ENCODE results near the gene FBXL13. TPM values are rescaled to one million over a fixed set of nuclear protein-coding genes. Genes with fewer than 3 reads are reported as not detected.
A peak's percentile ranks its signal among the peaks of the same experiment; 100 is the strongest.

The FBXL13 gene
- total and polyA plus RNA-seq, 8 donors: 0.42 to 2.4 (median 1.4) TPM

DNA sequence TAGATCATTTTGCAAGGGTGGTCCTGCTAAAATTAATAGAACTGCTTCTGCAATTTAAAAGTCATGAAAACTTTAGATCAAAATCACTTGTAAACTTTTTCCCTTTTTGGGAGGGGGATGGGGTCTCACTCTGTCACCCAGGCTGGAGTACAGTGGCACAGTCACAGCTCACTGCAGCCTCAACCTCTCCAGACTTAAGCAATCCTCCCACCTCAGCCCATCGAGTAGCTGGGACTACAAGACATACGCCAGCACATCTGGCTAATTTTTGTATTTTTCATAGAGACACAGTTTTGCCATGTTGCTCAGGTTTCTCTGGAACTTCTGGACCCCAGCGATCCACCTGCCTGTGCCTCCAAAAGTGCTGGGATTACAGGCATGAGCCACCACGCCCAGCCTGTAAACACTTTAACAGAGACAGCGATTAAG, 82.1 kb downstream of the FBXL13 start:
- H3K27me3 ChIP-seq: no peaks in the 10 kb centered on the region
- H3K4me3 ChIP-seq: no peak overlapping the region
- no peaks in the 10 kb centered on the region for H3K36me3 ChIP-seq
- H3K4me1 ChIP-seq: peaks cover 9 to 35% (median 27%) of the 10 kb centered on the region in 3 donors
- H3K27ac ChIP-seq: peak overlapping the region in 3 of 4 donors; percentile 40 to 88 (median 67)
- intact Hi-C loops (cut with DNase I): no loop called here
- DNase-seq: no peak
- FAIRE-seq: no peak
- no peak for TF ChIP-seq CTCF (IDR thresholded peaks at IDR 0.05)
- no peak for ATAC-seq
- 87 to 88% methylated on average over 5 of the region's 5 CpGs for WGBS, 2 donors
- no peaks in the 10 kb centered on the region for H3K9me3 ChIP-seq

DNA sequence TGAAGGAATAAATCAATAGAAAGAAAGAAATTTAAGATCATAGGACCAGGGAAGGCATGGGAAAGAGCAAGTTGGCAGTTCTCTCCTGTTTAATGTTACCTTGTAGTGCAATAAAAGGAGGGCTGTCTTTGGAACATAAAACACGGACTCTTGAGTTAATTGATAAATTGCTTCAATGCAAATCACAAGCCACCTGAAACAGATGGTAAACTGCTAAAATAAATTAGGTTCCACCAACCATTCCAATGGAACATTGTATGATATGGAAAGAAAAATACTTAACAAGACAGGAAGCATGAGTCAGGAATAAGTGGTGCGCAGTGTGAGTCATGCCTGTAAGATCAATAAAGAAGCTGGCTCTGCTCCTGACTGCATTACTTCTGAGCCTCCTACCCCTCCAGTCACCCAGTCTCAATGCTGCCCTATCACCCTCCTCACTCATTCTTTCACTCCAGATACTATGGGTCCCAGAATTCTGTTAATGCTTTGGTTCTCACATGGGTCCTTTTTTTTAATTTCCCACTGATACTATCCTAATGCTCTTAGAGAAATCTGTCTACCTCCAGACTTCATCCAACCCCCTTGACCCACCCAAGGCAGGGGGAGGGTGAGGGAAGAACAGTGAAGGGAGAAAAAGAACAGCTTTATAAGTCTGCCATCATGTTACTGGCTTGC, 82.9 kb downstream of the FBXL13 start:
- no peaks in the 10 kb centered on the region for H3K9me3 ChIP-seq
- H3K27ac ChIP-seq: peak overlapping the region in 2 of 4 donors; percentile 67 to 88
- ATAC-seq: peak; percentile 80 to 93 (median 86)
- H3K4me3 ChIP-seq: no peak overlapping the region
- intact Hi-C loops (cut with DNase I): no loop called here
- peaks cover 9 to 35% (median 27%) of the 10 kb centered on the region in 3 donors for H3K4me1 ChIP-seq
- TF ChIP-seq CTCF (IDR thresholded peaks at IDR 0.05): no peak
- peak in 3 of 6 donors; percentile 45 to 73 (median 63) for DNase-seq
- WGBS, 2 donors: 24% methylated on average over 2 of the region's 2 CpGs
- no peak for FAIRE-seq
- no peaks in the 10 kb centered on the region for H3K36me3 ChIP-seq
- H3K27me3 ChIP-seq: no peaks in the 10 kb centered on the region

DNA sequence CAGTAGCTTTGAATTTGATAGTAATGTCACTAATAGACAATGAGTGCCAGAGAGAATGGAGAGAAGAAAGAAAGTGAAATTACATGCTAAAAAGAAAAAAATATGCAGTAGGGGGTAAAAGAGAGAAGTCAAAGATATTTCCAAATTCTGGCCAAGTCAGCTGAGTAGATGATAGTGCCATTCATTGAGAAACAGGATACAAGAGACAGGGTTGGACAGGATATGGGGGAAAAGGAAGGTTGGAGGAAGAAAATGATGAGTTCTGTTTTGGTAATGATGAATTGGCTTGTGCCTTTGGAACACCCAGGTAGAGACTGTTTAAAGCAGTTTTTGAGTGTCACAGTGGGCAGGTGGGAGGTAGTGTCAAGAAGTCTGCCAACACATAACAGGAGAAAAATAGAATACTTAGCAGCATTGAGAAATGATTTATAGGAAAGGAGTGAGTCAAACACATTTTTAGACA, 83.5 kb downstream of the FBXL13 start:
- no peak for ATAC-seq
- intact Hi-C loops (cut with DNase I): no loop called here
- Histone ChIP-seq H3K27ac (peak overlapping the region in 3 of 4 donors; percentile 2 to 88 (median 67)), H3K9me3 (no peaks in the 10 kb centered on the region), H3K36me3 (no peaks in the 10 kb centered on the region), H3K4me1 (peaks cover 9 to 35% (median 27%) of the 10 kb centered on the region in 3 donors), H3K27me3 (no peaks in the 10 kb centered on the region), H3K4me3 (no peak overlapping the region)
- no peak for FAIRE-seq
- DNase-seq: no peak
- TF ChIP-seq CTCF (IDR thresholded peaks at IDR 0.05): no peak

DNA sequence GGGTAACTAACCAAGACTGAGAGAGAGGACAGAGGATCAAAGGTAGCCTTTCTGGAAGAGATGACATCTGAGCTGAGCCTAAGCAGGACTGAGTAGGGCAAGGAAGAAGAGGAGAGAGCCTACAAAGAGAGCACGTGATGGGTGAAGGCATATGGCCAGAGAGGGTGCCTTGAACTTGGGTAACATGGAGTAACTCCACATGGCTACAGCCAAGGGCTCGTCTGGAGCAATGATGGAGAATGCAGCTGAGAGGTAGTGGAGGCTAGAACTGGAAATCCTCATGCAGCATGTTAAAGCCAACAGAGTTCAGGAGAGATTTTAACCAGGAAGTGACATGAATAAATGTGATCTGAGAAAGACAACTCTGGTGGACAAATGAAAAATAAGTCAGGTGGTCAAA, 84.0 kb downstream of the FBXL13 start:
- intact Hi-C loops (cut with DNase I): no loop called here
- 82 to 86% methylated on average over 2 of the region's 2 CpGs for WGBS, 2 donors
- no peak for FAIRE-seq

More for the DNA sequence above, 84.0 kb downstream of the FBXL13 start:
- no peak for TF ChIP-seq CTCF (IDR thresholded peaks at IDR 0.05)
- Histone ChIP-seq H3K4me1 (peaks cover 9 to 35% (median 27%) of the 10 kb centered on the region in 3 donors), H3K27ac (peak overlapping the region in 3 of 4 donors; percentile 2 to 88 (median 67)), H3K4me3 (no peak overlapping the region), H3K27me3 (no peaks in the 10 kb centered on the region), H3K36me3 (no peaks in the 10 kb centered on the region), H3K9me3 (no peaks in the 10 kb centered on the region)
- ATAC-seq (no peak), DNase-seq (no peak)
